D721Med (cell line): ENCODE data around the gene POTEI.
"Not testable (repeated sequence)": the region's sequence is repeated elsewhere in the genome, so short reads cannot be mapped to it uniquely, and the experiment has no call there.

Experiments used
- DNase-seq: peaks from one replicate; pipeline ENCODE4 v3.0.0; 2011; ENCODE audit warnings: low spot score; ENCODE audit not compliant: insufficient read length
- FAIRE-seq: peaks from 2 replicates; lab custom pipeline; 2011; peaks lifted over from hg19 to GRCh38; lab: Jason Lieb, UNC
- TF ChIP-seq, protein P1 (sequence below): IDR thresholded peaks from 2 replicates; pipeline ENCODE4 v1.5.1; 2012; ENCODE audit warnings: mild to moderate bottlenecking, control low read depth; ENCODE audit not compliant: insufficient read depth; ENCODE audit errors: missing control alignments

Gene POTEI

DNA sequence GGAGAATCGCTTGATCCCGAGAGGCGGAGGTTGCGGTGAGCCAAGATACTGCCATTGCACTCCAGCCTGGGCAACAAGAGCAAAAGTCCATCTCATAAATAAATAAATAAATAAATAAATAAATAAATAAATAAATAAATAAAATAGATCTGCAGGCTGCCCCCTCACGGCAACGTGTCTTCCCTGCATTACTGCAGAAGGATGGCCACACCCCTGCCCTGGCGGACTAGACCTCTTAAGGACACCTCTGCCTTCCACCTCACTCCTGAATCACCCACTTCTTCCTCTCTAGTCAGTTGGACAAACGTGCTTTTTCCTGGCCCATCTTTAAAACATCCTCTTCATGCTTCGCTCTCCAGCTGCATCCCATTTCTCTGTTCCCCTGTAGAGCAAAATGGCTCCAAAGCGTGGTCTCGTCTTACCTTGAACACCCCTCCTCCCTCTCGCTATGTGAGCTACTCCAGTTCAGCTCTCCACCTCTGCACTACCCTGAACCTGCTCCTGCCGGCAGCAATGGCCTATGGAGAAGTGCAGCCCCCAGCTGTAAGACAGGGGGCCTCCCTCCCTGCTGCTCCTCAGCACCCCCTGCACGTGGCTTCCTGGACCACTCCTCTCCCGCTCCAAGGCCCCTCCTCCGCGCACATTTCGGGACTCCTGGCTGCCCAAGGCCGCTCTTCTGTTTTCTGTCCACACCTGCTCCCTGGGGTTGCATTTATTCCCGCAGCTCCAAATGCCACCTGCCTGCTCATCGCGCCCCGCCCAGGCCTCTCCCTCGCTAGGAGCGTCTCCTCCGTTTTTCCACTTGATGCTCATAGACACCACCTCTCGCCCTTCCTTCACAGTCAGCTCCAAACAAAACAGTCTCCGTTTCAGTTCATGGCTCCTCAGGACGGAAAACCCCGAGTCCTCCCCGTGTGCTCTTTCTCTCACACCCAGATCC is 1.9 kb upstream of the POTEI start:
- not testable (repeated sequence) for FAIRE-seq

DNA sequence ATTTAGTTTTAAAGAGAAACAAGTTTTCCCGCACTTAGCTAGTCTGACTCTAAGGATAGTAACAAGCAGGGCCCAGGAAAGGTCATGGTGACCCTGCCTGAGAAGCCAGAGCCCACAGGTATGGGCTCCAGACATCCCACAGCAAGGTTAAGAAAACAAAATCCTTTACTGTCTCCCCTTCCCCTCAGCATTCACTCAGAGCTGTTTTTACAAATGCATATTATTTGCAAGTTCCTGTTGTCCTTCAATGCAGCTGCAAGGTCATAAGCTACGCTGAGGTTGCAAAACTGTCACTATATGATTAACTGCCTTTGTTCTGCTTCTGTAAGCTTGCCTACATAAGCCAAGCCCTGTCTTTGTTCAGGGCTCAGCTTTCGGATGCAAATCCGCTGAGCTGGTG is 18.1 kb downstream of the POTEI start:
- not testable (repeated sequence) for FAIRE-seq

More for the DNA sequence above, 1.9 kb upstream of the POTEI start:
- DNase-seq, result not testable (repeated sequence)

GRCh38 chr2:130455413-130455812 is 53.7 kb downstream of the POTEI start:
- FAIRE-seq, DNase-seq: not testable (repeated sequence)

More for the DNA sequence above, 18.1 kb downstream of the POTEI start:
- DNase-seq, result not testable (repeated sequence)

DNA sequence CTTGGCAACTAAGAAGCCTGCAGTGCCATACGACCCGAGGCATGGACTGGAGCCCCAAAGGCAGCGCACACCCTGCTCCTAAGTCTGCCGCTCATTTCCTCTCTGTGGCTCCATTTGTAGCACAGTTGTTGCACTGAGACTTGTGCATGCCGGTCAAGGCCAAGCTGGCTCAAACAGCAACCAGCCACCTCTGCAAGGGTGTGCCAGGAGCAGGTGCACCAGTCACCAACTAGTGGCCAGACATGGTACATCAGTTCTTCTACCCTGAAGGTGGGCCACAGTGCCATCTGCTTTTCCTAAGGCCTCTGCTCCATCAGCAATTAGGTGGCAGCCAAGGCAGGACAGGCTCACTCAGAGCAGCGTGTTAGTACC is 54.4 kb downstream of the POTEI start:
- DNase-seq, FAIRE-seq: not testable (repeated sequence)

- not testable (repeated sequence) for DNase-seq, FAIRE-seq
Measured at GRCh38 chr2:130453955-130454711, 55.0 kb downstream of the POTEI start.

- not testable (repeated sequence) for FAIRE-seq, DNase-seq
Measured at GRCh38 chr2:130452897-130453296, 56.2 kb downstream of the POTEI start.

DNA sequence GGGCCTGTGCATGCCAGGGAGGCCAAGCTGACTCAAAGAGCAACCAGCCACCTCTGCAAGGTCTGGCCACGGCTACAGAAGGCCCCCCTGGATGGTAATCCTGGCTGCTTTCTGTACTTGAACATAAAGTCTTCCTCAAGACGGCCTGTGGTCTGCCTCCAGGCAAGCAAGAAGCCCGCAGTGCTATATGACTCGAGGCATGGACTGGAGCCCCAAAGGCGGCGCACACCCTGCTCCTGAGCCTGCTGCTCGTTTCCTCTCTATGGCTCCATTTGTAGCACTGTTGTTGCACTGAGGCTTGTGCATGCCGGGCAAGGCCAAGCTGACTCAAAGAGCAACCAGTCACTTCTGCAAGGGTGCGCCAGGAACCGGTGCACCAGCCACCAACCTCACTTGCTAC is 57.3 kb downstream of the POTEI start:
- DNase-seq, FAIRE-seq: not testable (repeated sequence)

- not testable (repeated sequence) for FAIRE-seq, DNase-seq
Measured at GRCh38 chr2:130451278-130451677, 57.9 kb downstream of the POTEI start.

GRCh38 chr2:130450366-130450765 is 58.8 kb downstream of the POTEI start:
- not testable (repeated sequence) for DNase-seq, FAIRE-seq

DNA sequence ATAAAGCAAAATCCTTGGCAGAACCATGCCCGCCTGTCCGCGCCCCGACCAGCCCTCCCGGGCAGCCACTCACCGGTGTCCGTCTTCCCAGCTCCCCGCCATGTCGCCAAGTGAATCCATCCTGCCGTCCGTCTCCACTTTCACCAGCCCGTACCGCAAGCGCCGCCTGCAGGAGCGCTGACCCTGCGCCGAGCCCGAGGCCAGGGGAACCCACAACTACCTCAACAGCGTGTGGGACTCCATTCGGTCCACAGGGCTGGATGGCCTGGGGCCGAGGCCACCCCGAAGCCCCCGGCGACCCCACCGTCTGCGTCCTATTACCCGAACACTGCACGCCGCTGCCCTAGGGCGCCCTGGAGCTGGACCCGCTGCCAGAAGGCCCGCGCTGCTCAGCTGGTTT is 81.5 kb downstream of the POTEI start:
- FAIRE-seq, DNase-seq: not testable (repeated sequence)

DNA sequence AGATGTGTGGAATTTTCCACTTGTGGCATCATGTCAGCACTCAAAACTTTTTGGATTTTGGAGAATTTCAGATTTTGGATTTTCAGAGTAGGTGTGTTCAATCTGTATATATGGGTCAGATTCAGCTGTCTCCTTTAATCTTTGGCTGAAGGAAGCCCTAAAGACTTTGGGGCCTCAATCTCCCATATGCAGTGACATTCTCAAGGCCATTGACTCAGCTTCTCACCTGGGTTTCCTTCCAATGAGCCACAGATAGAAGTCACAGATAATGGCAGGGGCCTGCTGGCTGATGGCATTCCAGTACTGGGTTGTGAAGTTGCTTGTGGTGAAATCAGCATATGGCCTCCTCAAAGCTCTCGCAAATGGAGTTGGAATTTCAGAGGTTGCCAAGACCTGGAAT is 90.3 kb downstream of the POTEI start:
- DNase-seq, FAIRE-seq: not testable (repeated sequence)

DNA sequence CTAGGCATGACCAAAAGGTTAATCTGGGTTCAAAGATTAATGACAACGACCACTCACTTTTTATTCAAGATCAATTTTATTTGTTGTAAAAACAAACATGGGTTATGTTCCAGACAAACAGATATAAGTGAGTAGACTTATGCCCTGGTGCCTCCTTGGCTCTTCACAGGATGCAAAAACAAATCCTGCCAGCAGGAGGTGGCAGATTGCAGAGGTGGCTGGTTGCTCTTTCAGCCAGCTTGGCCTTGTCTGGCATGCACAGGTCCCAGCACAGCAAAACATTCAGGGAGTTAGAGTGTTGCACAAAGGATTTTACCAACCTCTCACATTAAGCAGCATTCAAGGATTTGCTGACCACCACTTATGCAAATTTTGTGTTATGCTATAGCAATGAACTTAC is 92.4 kb downstream of the POTEI start:
- FAIRE-seq, DNase-seq: not testable (repeated sequence)
- TF ChIP-seq, protein P1, sequence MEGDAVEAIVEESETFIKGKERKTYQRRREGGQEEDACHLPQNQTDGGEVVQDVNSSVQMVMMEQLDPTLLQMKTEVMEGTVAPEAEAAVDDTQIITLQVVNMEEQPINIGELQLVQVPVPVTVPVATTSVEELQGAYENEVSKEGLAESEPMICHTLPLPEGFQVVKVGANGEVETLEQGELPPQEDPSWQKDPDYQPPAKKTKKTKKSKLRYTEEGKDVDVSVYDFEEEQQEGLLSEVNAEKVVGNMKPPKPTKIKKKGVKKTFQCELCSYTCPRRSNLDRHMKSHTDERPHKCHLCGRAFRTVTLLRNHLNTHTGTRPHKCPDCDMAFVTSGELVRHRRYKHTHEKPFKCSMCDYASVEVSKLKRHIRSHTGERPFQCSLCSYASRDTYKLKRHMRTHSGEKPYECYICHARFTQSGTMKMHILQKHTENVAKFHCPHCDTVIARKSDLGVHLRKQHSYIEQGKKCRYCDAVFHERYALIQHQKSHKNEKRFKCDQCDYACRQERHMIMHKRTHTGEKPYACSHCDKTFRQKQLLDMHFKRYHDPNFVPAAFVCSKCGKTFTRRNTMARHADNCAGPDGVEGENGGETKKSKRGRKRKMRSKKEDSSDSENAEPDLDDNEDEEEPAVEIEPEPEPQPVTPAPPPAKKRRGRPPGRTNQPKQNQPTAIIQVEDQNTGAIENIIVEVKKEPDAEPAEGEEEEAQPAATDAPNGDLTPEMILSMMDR, result peak; percentile 7
